ENCODE measurements around the gene GAS7.

Gene GAS7

GRCh38 chr17:9907131-9907530 is 291.3 kb downstream of the GAS7 start:
- DNase-seq, result no peak

DNA sequence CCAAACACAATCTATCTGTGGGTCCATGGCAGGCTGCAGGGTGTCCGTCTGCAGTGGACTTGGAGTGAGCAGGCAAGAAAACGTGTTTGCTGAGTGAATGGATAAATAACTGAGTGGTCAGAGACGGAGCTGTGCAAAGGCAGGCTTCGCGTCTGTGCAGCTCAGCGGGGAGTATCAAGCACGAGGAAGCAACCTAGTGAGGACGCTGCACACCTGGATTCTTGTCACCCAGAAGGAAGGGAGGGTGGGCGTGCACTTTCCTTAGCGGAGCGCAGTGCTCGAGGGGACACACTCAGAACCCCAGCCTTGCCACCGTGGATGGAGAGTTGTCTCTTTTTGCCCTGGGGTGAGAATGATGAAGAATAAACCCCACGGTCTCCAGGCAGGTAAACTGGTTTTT is 291.8 kb downstream of the GAS7 start:
- DNase-seq, result no peak

- DNase-seq, result peak; percentile 0
Observed at GRCh38 chr17:9905902-9906301, 292.5 kb downstream of the GAS7 start.

GRCh38 chr17:9905078-9905415 is 293.4 kb downstream of the GAS7 start, which contains the start of gene RCVRN:
Gene RCVRN (minus strand): TSS chr17:9905271. CDS start chr17:9905180, 91 bp downstream.
- no peak for DNase-seq

DNA sequence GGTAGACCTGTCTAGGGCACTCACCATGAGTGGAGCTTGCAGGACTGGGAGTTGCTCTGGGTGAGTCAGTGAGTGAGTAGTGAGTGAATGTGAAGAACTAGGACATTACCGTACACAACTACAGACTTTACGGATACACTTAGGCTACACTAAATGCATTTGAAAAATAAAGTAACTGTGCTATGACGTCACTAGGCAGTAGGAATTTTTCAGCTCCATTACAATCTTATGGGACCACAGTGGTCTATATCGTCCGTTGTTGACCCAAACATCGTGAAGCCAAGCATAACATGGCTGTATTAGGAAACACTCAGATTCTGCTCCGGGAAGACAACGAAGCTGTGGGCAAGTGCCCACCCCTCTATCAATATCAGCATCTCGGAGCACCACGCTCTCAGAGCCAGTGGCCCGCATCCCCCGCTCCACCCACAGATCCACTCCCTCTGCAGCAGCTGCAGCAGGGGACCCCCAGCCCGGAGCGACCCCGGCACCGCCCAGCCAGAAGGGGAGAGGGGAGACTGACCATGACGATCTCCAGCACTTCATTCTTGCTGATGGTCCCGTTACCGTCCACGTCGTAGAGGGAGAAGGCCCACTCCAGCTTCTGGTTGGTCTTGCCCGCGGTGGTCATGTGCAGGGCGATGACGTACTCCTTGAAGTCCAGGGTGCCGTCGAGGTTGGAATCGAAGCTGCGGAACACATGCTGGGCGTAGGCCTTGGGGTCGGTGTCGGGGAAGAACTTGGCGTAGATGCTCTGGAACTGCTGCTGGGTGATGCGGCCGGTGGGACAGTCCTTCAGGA is 293.9 kb downstream of the GAS7 start:
- no peak for DNase-seq

GRCh38 chr17:9902120-9902519 is 296.3 kb downstream of the GAS7 start:
- DNase-seq, result no peak

DNA sequence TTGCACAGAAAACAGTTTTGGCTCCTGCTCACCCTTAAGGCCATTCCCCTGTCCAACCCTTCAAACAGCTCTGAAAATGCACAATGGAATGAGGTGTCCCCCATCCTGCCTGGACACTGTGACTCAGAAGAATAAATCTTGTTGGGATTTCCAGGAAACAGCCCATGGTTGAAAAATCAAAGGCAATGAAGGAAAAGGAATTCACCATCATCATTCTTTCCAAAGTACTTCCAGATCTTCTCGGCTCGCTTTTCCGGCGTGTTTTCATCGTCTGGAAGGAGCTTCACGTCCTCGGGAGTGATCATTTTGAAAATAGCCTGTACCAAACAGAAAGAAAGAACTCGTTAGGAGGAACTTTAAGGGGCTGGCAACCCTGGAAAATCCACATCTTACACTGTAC is 297.6 kb downstream of the GAS7 start:
- no peak for DNase-seq

DNA sequence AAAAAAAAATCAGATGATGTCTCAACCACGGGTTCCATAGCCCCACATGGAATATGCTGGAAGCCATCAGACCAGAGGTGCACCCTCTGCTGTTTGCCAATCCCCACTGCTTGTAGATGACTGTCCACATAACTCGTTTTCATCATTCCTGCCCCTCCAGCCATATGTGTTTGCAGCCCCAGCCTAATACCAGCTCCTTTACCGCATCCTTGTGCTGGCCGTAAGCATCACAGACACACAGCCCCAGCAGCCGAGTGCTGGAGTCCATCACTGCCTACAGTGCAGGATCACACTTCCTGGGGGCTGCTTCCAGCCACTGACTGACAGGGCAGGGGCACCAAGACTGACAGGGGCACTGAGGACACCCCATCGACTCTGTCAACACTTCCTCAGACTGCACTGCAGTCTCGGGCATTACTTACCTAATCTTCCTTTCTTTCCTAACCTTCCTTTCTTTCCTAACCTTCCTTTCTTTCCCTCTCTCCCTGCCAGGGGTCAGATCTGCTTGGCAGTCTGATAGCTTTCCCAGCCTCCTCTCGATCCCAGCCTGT is 298.3 kb downstream of the GAS7 start:
- DNase-seq, result no peak

DNA sequence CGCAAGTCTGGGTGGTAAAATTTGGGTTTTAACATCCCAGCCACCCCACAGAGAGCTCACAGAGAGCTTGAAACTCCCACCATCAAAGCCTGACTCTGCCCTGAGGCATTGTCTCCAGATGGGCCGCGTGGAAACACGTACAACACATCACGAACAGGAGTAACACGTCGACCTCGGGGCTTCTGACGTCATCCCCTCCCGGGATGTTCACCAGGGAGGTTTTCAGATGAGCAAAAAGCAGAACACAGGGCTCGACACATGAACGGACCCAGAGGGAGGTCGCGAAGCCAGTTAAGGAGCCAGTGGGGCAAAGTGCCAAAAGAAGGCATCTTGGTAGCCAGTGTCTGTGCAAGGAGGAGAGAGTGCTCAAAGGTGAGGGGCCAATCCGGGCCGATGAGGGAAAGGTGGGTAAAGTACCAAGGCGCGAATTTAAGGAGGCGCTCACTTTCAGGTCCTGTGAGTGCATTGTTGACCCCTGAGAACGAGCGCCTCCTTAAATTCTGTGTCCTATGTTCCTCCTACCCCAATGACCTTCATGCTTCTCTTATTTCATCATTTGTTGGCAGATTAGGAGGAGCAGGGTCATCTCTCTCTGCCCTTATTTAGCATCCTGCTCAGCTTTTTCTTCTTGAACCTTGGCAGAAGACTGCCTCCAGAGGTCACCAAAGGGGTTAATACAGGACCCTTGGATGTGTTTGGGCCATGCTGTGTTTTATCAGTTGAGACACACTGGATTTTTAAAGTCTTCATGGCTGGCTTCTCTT is 298.9 kb downstream of the GAS7 start:
- DNase-seq, result no peak

GRCh38 chr17:9898812-9899211 is 299.6 kb downstream of the GAS7 start:
- no peak for DNase-seq

- no peak for DNase-seq
Observed at GRCh38 chr17:9897372-9897968, 300.9 kb downstream of the GAS7 start.

DNA sequence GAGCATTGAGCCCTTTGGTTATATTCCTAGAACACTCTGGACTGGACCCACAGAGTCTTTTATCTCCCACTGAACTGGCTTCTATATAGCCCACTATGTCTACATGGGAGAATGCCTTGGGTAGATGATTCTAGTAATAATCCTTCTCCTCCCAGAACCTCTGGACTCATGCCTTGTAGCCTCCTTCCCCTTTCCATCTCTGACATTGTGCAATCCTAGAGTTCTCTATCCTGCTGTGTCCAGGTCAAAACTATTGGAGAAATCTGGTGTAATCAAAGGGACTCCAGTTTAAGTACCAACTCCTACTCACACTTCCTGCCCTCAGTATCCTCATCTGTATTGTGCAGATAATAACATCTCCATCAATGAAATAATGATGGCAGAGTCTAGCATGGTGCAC is 302.5 kb downstream of the GAS7 start:
- no peak for DNase-seq

GRCh38 chr17:9894231-9894630 is 304.2 kb downstream of the GAS7 start:
- no peak for DNase-seq

DNA sequence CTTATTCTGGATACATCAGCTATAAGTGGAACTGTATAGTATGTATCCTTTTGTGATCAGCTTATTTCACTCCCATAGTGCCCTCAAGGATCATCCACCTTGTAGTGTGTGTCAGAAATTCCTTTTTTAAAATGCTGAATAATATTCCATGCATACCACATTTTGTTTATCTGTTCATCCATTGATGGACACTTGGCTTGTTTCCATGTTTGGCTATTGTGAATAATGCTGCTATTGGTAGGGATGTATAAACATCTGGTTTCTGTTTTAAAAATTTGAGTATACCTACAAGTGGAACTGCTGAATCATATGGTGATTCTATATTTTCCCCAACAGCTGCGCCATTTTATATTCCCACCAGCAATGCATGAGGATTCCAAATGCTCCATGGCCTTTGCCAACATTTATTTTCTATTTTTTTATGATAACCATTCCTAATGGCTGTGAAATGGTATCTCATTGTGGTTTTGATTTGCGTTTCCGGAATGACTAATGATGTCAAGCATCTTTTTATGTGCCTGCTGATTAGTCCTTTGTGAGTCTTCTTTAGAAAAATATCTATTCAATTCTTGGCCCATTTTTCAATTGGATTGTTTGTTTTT is 304.9 kb downstream of the GAS7 start:
- no peak for DNase-seq

DNA sequence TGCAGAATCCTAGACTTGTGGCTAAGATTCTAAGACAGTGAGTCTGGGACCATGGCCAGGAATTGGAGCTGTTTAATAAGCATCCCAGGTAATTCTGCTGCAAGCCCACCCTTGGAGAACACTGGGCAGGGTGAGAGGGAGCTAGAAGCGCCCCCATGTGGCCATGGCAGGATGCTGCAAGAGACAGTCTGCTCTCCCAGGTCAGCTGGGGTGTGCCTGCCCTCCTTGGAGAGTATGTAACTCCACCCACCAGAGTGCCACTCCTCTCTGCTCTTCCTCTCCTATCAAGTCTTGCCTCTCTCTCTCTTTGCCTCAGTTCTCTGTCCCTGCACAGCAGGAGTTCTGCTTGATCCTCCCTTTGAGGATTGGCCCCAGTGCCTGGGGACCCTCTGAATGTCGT is 308.3 kb downstream of the GAS7 start:
- DNase-seq, result peak; percentile 4

GRCh38 chr17:9887508-9887907 is 310.9 kb downstream of the GAS7 start:
- DNase-seq, result no peak

- DNase-seq, result no peak
Observed at GRCh38 chr17:9886141-9886930, 312.1 kb downstream of the GAS7 start.

DNA sequence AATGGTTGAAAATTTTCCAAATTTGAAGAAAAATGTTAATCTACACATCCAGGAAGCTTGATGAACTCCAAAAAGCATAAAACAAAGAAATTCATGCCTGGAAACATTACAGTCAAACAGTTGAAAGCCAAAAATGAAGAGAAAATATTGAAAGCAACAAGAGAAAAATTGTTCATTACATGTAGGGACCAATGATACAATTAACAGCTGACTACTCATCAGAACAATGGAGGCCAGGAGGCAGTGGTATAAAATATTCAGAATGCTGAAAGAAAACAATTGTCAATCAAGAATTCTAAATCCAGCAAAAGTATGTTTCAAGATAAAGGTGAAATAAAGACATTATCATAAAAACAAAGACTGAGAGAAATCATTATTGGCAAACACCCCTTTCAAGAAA is 315.0 kb downstream of the GAS7 start:
- DNase-seq, result peak; percentile 0

GRCh38 chr17:9880582-9880999 is 317.8 kb downstream of the GAS7 start:
- no peak for DNase-seq

- no peak for DNase-seq
Observed at GRCh38 chr17:9878786-9879525, 319.4 kb downstream of the GAS7 start.

GRCh38 chr17:9878356-9878755 is 320.1 kb downstream of the GAS7 start:
- no peak for DNase-seq

DNA sequence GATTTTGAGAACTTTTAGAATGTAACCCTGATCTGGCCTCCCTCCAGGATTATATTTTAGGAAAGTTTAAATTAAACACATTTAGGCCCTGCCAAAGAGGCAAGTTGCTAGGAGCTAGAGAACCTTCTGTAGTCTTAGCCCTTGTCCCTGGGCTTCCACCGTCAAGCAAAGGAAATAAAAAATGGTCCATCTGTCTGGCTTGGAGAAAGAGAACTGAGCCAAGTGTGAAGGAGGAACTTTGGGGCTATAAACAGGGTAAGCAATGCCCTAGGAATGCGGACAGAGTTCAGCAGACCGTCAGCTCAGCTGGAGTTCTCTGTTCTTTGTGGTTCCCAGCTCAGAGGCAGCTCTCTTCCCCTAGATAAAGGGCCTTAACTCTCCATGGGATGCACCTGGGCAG is 323.0 kb downstream of the GAS7 start:
- DNase-seq, result no peak

Data from OCI-M1 (cell line).